Right cardiac atrium (tissue), 5 donors: ENCODE results near the gene ERC2. TPM values are rescaled to one million over a fixed set of nuclear protein-coding genes. Genes with fewer than 3 reads are reported as not detected.

Experiments
- ATAC-seq, 2 donors: fragments of 200-7000 bp; cut with Tn5 transposase; one replicate each; pipeline versions ENCODE4 v1.8.0 to v1.9.1; 2020; ENCODE audit warnings: moderate library complexity in 2 of 2, mild to moderate bottlenecking in 1 of 2
- DNase-seq, 3 donors: peaks; one replicate each; pipeline ENCODE4 v3.0.0-alpha.2; 2020
- H3K27ac ChIP-seq: one replicate; pipeline ENCODE4 v1.5.1; 2013; ENCODE audit warnings: mild to moderate bottlenecking, low read length, control low read depth, moderate library complexity
- H3K27me3 ChIP-seq: one replicate; pipeline ENCODE4 v1.6.1; 2013; ENCODE audit not compliant: control insufficient read depth, insufficient read depth
- H3K4me1 ChIP-seq: one replicate; pipeline ENCODE4 v1.6.1; 2013; ENCODE audit warnings: low read length; ENCODE audit not compliant: control insufficient read depth, insufficient read depth
- H3K4me3 ChIP-seq: one replicate; pipeline ENCODE4 v1.5.1; 2013; ENCODE audit warnings: low read length, control low read depth
- H3K9me3 ChIP-seq: one replicate; pipeline ENCODE4 v1.6.1; 2013; ENCODE audit warnings: low read length; ENCODE audit not compliant: control insufficient read depth
- WGBS: extraction: QIAGEN DNeasy Blood & Tissue Kit; methylation state at CpG from one replicate; pipeline ENCODE4 v1.1.7; 2013; 5-methylcytosine and 5-hydroxymethylcytosine counted together
- intact Hi-C, 4 donors: fragments of 100-400 bp; cut with DNase I; formaldehyde crosslinking; loops; one replicate each; pipeline versions ENCODE4 v1.11.0 to v1.14.0; 2022 to 2023
- polyA plus RNA-seq: library from polyadenylated mRNA; stranded (reverse); fragments of 200-250 nt; gene quantifications from one replicate; pipeline ENCODE4 v1.2.3, GENCODE V29; 2013
- total RNA-seq, 4 donors: library from RNA; stranded (reverse); fragmentation: NEBNext Ultra II Directional; extraction: Animal tissue kit (Norgen Biotek cat#: 25700); gene quantifications; one replicate each; pipeline ENCODE4 v1.2.1, GENCODE V29; 2021
- donor health status: healthy with polysubstance abuse.
- donor health status: DM: no; HTN: yes; CAD: no.
- donor health status: DM: no; HTN: no; CAD: no.
- donor health status: DM: no; HTN: yes; CAD: no; lungs with severe emphysema.
- donor health status: DM: yes; HTN: yes; CAD: no.

ERC2 gene
- total and polyA plus RNA-seq, 5 donors, result 1.5 to 9.2 (median 3.8) TPM

GRCh38 chr3:56060521-56061278 lies 407.6 kb downstream of the ERC2 start:
- Histone ChIP-seq H3K9me3 (no peaks in the 10 kb centered on the region), H3K27ac (no peak overlapping the region), H3K27me3 (no peaks in the 10 kb centered on the region), H3K4me1 (no peaks in the 10 kb centered on the region), H3K4me3 (no peak overlapping the region)
- no peak for DNase-seq
- WGBS, result 74% methylated on average over 6 of the region's 6 CpGs
- ATAC-seq, result no peak
- intact Hi-C loops, result no loop called here

DNA sequence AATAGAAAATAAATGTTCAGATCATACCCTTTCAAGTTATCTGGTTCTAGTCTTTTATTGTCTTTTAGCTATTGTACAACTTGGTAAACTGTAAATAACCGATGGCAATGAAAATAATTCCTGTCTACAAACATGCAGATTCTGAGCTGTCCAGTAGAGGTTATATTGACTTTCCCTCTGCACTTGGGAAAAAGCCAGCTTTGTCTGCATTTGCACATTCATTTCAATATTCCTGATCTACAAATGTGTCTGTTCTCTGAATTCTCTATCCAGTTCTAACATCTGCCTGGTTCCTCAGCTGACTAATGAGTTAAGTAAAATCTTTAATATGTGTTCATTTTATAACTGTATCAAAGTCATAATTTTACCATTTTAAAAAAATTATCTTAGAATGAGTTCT lies 408.5 kb downstream of the ERC2 start:
- no peak overlapping the region for H3K27ac ChIP-seq
- no peak overlapping the region for H3K4me3 ChIP-seq
- H3K27me3 ChIP-seq, result no peaks in the 10 kb centered on the region
- ATAC-seq (no peak), DNase-seq (no peak)
- intact Hi-C loops, result no loop called here
- H3K9me3 ChIP-seq, result no peaks in the 10 kb centered on the region
- WGBS, result 56% methylated on average over 1 of the region's 1 CpG
- H3K4me1 ChIP-seq, result no peaks in the 10 kb centered on the region

DNA sequence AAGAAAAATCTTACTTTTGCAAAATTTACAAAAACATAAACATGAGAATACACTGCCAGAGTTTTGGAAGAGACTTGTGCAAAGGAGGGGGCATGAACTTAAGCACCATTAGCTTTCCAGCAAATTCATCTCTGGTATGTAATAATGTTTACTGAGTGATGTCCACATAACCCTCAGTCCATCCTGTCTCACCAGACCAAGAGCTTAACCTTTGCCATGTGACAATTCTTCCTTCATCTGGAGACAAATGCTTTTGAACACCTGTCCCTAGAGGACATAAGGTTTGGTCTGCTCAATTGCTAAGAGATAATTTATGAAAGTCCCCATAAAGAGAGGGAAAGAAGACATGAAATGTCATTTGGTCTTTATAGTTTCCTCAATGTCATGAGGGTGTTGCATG lies 412.3 kb downstream of the ERC2 start:
- DNase-seq (no peak), ATAC-seq (no peak)
- no peak overlapping the region for H3K4me3 ChIP-seq
- H3K27me3 ChIP-seq, result no peaks in the 10 kb centered on the region
- no peaks in the 10 kb centered on the region for H3K4me1 ChIP-seq
- H3K27ac ChIP-seq, result no peak overlapping the region
- intact Hi-C loops, result no loop called here
- H3K9me3 ChIP-seq, result no peaks in the 10 kb centered on the region

- Histone ChIP-seq H3K27ac (no peak overlapping the region), H3K27me3 (no peaks in the 10 kb centered on the region), H3K4me3 (no peak overlapping the region), H3K4me1 (no peaks in the 10 kb centered on the region), H3K9me3 (no peaks in the 10 kb centered on the region)
- no peak for ATAC-seq
- DNase-seq, result no peak
- intact Hi-C loops, result no loop called here
- WGBS, result 70% methylated on average over 4 of the region's 4 CpGs
These were observed 412.7 kb downstream of the ERC2 start for GRCh38 chr3:56055546-56055945.

GRCh38 chr3:56054844-56055243 lies 413.4 kb downstream of the ERC2 start:
- H3K27me3 ChIP-seq, result no peaks in the 10 kb centered on the region
- ATAC-seq, result no peak
- no peaks in the 10 kb centered on the region for H3K9me3 ChIP-seq
- no peak overlapping the region for H3K4me3 ChIP-seq
- no peak for DNase-seq
- intact Hi-C loops, result no loop called here
- H3K27ac ChIP-seq, result no peak overlapping the region
- 79% methylated on average over 10 of the region's 10 CpGs for WGBS
- H3K4me1 ChIP-seq, result no peaks in the 10 kb centered on the region

- Histone ChIP-seq H3K27ac (no peak overlapping the region), H3K27me3 (no peaks in the 10 kb centered on the region), H3K4me1 (no peaks in the 10 kb centered on the region), H3K4me3 (no peak overlapping the region), H3K9me3 (no peaks in the 10 kb centered on the region)
- ATAC-seq, result no peak
- 77% methylated on average over 3 of the region's 3 CpGs for WGBS
- no peak for DNase-seq
- intact Hi-C loops, result no loop called here
These were observed 414.5 kb downstream of the ERC2 start for GRCh38 chr3:56053727-56054126.

- H3K9me3 ChIP-seq, result no peaks in the 10 kb centered on the region
- ATAC-seq (no peak), DNase-seq (peak in 1 of 3 donors; percentile 16)
- H3K27ac ChIP-seq, result no peak overlapping the region
- intact Hi-C loops, result no loop called here
- H3K4me1 ChIP-seq, result no peaks in the 10 kb centered on the region
- 70% methylated on average over 4 of the region's 4 CpGs for WGBS
- H3K27me3 ChIP-seq, result no peaks in the 10 kb centered on the region
- H3K4me3 ChIP-seq, result no peak overlapping the region
These were observed 416.1 kb downstream of the ERC2 start for GRCh38 chr3:56052188-56052587.

DNA sequence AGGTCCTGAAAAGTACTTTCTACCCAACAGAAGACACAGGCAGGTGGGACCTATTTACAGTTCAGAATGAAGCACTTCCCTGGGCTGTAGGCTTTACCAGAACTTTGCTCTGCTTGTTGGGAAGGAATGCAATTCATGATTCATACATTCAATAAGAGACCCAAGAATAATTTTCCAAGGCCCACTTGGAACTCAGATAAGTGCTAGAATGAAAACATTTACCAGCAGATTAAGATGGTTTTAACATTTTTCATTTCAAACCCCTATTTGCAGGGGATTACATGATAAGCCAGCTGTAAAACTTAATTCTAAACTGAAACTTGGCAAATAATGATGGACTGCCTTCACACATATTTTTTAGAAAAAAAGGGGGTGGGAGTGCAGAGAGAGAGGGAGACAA lies 417.2 kb downstream of the ERC2 start:
- H3K4me1 ChIP-seq, result no peaks in the 10 kb centered on the region
- H3K9me3 ChIP-seq, result no peaks in the 10 kb centered on the region
- H3K4me3 ChIP-seq, result no peak overlapping the region
- DNase-seq (no peak), ATAC-seq (no peak)
- no peak overlapping the region for H3K27ac ChIP-seq
- H3K27me3 ChIP-seq, result no peaks in the 10 kb centered on the region
- intact Hi-C loops, result no loop called here

DNA sequence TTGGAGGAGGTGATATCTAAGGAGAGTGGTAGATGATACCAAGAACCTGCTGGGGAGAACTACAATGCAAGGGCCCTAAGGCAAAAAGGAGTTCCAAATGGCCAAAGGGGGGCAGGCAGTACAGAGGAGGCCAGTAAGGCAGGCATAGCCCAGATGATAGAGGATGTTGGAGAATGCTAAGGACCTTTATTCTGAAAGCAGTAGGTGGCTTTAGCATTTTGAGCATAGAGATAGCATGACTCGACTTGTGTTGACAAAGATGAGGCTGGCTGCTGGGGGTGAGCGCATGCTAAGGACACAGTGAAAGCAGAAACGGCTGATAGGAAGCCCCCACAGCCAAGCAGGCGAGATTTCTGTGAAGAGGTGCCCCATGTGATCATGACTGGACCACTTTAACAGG lies 419.3 kb downstream of the ERC2 start:
- H3K27me3 ChIP-seq, result no peaks in the 10 kb centered on the region
- WGBS, result 72% methylated on average over 4 of the region's 4 CpGs

GRCh38 chr3:56048331-56048730 lies 419.9 kb downstream of the ERC2 start:
- Histone ChIP-seq H3K27me3 (no peaks in the 10 kb centered on the region), H3K27ac (no peak overlapping the region), H3K4me1 (no peaks in the 10 kb centered on the region), H3K9me3 (no peaks in the 10 kb centered on the region), H3K4me3 (no peak overlapping the region)
- no peak for ATAC-seq
- intact Hi-C loops, result loop anchor here in 3 of 4 donors (10.0 kb wide), 1 partner anchor 564 kb away; the partner anchor contains the start of gene WNT5A (in 3 of the 3)
- DNase-seq, result no peak
- WGBS, result 91% methylated on average over 1 of the region's 1 CpG

More for the DNA sequence above, 419.3 kb downstream of the ERC2 start:
- ATAC-seq, result no peak
- Histone ChIP-seq H3K27ac (no peak overlapping the region), H3K4me1 (no peaks in the 10 kb centered on the region), H3K9me3 (no peaks in the 10 kb centered on the region), H3K4me3 (no peak overlapping the region)
- intact Hi-C loops, result loop anchor here in 3 of 4 donors (10.0 kb wide), 1 partner anchor 564 kb away; the partner anchor contains the start of gene WNT5A (in 3 of the 3)
- DNase-seq, result no peak

GRCh38 chr3:56042326-56042951 lies 425.8 kb downstream of the ERC2 start:
- DNase-seq (no peak), ATAC-seq (peak; percentile 71 to 84)
- intact Hi-C loops, result loop anchor here in 3 of 4 donors (10.0 kb wide), 1 partner anchor 558 kb away; the partner anchor contains the start of gene WNT5A (in 3 of the 3)
- H3K4me3 ChIP-seq, result no peak overlapping the region
- H3K27me3 ChIP-seq, result no peaks in the 10 kb centered on the region
- no peaks in the 10 kb centered on the region for H3K4me1 ChIP-seq
- WGBS, result 50% methylated on average over 10 of the region's 10 CpGs
- no peaks in the 10 kb centered on the region for H3K9me3 ChIP-seq
- H3K27ac ChIP-seq, result no peak overlapping the region
